ENCODE measurements around the gene MLYCD.
"Not testable (repeated sequence)": the region's sequence is repeated elsewhere in the genome, so short reads cannot be mapped to it uniquely, and the experiment has no call there.

MLYCD gene

DNA sequence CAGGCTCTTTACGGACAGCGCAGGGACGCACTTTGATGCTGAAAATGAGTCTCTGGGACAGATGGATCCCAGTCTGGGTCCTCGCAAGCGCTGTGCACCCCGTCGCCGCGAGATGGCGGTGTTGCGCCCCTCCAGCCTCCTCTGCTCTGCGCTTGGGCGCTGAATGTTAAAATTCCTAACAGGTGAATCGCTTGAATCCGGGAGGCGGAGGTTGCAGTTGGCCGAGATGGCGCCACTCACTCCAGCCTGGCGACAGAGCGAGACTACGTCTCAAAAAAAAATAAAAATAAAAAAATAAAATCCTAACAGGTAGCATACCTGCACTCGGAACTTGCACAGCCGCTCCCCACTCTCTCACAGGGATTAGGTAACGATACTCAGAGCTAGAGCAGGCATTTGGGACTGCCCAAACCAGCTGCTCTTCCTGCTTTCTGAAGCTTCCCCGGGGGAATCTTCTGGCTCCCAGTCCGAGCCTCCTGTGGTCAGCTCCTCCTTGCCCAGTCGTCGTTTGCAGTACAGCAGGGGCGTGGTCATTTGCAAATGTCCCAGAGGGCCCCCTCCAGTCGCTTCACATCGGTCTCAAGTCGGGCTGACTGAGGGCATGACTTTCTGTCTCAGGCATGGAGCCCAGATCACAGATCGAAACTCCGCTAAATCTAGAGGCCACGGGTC, 27.9 kb downstream of the MLYCD start:
- peak; percentile 47 for DNase-seq

DNA sequence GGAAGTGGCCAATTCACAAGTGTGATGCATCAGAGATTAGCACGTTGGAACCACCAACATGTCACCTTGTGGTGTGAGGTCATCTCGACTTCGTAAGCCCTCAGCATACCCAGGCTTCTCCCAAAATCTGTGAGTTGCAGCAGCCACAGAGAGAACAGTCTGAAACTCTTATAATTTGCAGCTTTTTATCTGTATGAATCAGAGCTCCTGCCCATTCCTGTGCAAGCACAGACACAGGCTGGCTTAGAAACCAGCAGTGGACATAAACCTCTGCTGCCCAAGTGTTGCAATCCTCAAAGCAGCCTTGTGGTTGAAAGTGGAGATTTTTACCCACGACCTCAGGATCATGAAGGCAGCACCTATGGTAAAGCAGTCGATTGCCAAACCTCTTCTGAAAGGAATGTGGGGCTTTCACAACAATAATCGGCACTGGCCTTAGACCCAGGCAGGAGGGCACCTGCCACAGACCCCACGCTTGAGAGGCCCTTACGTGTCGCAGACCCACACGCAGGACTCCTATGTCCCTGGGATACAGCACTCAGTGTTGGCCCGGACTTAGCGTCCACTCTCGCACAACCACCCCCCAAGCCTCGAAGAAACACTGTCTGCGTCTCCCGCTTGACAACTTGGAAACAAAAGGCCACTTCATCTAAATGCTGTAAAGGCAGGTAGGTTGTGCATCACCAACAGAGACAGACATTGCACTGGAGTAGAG, 29.6 kb downstream of the MLYCD start:
- DNase-seq: no peak

DNA sequence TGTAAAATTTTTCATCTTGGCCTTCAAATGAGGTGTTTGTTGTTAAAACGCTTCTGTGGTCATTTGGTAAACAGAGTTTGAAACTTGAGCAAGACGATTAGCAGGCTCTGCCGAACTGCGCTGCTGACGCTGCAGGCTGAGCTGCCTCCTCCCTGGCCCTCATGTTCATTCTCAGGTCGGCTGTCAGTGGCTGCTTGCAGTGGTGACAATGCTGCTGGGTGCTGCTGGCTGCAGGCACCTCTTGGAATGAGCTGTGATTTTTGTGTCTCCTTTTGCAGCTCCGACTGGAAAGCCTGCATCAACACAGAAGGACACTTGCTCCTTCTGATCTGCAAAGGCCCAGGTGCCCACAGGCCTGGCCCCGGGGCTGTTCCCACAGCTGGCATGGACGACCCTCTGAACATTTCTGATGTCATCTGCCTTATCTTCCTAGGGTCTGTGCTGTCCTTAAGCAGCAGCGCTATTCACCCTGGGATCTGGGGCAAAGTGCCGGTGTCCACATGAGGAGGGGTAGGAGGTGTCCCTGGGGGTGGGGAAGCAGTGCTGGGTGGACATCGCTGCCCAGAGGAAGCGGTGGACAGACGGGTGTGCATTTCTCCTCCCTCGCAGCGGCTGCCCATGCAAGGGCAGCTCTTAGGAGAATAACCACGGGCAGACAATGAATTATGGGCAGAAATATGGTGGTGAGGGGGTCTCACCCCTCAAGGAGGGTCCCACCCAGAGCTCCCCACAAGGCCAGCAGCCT, 31.1 kb downstream of the MLYCD start:
- DNase-seq: no peak

DNA sequence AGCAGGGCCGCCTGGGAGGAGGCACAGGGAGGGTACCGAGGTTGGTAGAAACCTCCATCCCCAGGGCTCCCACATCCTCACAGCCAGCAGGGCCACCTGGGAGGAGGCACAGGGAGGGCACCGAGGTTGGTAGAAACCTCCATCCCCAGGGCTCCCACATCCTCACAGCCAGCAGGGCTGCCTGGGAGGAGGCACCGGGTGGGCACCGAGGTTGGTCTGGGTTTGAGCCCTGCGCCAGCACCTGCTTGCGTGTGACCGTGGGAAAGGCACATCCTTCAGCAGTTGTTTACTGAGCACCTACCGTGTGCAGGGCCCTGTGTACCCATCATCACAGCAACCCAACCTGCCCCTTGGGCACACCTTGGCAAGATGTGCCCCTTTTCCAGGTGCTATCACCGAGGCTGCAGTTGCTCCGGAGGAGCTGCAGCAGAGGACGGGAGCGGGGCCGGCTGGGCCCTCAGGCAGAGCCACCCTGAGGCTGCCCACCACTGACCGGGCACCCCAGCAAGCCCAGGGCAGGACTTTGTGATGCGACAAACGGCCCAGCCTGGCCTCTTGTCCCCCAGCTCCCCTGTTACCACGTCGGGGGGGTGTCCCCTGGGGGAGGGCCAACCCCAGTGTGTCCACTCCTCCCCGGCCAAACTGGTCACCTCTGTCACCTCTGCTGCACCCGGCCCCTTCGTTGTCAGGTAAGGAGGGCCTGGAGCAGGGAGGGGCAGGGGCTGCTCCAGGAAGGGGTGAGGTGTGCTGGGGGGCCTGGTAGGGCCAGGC, 32.0 kb downstream of the MLYCD start:
- DNase-seq: no peak

DNA sequence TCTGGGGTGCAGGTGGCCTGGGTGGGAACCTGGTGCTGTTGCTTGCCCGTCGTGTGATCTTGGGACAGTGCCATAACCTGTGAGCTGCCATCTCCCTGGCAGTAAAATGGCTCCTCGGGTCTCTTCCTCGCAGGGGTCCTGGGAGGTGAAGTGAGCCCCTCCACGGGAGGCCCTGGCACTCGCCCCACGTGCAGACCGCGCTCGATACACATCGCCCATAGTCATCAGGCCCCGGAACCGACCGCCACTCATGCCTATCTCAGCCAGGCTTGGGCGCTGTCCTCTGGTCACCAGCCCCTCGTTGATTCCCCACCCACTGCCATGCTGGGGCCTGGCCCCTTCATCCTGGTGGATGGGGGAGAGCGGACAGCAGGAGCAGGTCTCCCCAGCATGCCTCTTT, 32.6 kb downstream of the MLYCD start:
- no peak for DNase-seq

GRCh38 chr16:83932304-83932703, 33.4 kb downstream of the MLYCD start:
- no peak for DNase-seq

DNA sequence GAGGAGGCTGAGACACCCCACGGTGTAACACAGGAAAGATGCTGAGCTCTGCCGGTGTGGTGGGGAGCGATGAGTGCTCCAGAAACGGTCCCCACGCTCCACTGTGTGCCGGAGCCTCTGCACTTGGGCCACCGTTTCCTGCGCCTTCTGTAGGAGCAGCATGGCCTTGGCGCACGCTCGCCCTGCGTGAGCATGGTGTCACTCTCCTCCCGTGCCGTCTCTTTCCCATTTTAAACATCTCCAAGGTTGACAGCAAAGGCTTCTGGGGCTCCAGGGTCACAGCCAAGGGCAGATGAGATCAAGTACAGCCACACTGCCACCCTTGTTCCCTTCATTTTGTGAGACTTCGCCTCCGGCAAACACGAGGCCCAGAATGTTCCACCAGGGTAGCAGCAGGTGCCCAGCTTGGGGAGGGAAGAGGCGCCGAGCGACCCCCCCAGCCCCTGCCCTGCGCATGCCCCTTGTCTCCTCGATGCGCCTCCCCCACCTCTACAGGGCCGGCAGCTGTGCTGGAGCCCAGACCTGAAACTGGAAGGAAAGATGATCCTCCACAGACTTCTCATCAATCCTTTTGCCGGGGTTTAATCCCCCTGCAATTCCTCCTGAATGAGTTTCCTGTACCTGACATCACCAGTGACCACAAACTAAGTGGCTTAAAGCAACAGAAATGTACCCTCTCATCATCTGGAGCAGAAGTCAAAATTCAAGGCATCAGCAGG, 34.2 kb downstream of the MLYCD start:
- DNase-seq: no peak

DNA sequence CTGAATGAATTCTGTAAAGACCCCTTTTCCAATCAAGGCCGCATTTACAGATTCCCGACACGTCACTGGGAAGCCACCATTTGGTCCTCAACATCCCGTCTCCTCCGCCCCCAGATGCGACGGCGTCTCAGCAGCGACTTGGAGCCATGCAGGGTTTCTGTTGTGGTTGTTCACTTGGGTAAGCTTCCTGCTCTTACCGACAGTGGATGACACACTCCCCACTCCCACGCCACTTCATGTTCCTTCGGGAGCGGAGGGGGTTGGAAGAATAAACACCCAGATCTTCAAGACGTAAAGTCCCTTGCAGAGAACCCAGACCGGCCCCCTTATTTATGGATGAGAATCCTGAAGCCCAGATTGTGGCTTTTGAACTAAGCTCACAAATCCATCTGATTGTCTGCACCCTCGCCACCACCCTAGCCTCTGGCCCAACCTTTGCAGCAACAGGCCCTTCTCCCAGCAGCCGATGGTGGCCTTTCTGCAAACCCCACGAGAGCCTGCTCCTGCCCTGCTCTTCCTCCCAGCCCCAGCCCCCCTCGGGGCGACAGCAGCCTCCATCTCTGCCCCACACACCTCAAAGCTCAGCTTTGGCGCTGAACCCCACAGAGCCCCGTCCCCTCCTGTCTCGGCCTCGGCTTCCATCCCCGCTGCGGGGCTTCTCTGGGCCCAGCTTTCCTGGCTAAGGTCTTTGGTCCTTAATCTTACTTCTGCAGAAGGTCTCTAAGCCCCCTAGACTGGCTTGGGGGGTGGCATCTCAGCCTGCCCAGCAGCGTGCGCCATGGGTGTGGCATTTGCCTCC, 35.2 kb downstream of the MLYCD start:
- DNase-seq: no peak

- no peak for DNase-seq
Observed at GRCh38 chr16:83934684-83934977, 35.7 kb downstream of the MLYCD start.

- DNase-seq: no peak
Observed at GRCh38 chr16:83935005-83935857, 36.3 kb downstream of the MLYCD start.

DNA sequence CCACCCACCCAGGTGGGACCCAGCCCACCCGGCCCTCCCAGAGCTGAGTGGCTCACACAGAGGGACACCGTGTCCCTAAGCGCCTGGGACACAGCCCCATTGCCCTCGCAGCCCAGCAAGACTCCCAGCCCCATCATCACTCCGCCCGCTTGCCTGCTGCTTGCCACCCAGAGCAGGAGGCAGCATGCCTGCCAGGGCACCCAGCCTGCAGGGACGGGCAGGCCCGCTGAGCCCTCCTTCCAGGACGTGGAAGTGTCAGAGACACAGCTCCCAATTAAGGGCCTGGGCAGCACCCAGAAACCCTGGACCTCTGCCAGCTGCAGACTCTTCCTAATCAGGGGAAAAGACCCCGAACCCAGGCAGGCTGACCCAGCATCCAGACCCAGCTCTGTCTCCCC, 36.9 kb downstream of the MLYCD start:
- DNase-seq: no peak

- no peak for DNase-seq
Observed at GRCh38 chr16:83936581-83937165, 37.8 kb downstream of the MLYCD start.

GRCh38 chr16:83937267-83937666, 38.4 kb downstream of the MLYCD start:
- no peak for DNase-seq

GRCh38 chr16:83937922-83938885, 39.3 kb downstream of the MLYCD start:
- DNase-seq: no peak

DNA sequence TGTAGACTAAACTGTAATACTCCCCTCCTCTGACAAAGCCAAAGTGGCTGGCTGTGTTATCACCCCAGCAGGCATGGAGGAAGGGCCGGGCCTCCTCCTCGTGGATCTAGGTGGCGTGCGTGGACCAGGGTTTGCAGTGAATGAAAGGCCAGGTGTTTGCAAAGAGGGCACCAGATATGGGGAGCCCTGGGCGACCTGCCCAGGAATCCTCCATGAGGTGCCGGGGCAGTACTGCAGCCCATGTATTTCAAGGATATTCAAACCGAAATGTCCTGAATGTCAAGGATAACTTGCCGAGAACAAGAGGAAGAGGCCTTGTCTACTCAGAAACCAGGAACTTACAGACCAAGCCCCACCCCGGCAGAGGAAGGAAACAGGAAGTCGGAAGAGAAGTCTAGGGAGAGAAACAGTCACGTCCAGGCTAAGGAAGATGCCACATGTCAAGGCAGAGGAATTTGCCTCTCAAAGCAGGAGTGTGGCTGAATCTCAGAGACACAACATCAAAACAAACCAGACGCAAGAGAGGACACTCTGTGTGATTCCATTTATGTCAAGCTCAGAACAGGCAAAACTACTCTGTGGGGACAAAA, 40.4 kb downstream of the MLYCD start:
- no peak for DNase-seq

- no peak for DNase-seq
Observed at GRCh38 chr16:83940119-83940518, 41.2 kb downstream of the MLYCD start.

DNA sequence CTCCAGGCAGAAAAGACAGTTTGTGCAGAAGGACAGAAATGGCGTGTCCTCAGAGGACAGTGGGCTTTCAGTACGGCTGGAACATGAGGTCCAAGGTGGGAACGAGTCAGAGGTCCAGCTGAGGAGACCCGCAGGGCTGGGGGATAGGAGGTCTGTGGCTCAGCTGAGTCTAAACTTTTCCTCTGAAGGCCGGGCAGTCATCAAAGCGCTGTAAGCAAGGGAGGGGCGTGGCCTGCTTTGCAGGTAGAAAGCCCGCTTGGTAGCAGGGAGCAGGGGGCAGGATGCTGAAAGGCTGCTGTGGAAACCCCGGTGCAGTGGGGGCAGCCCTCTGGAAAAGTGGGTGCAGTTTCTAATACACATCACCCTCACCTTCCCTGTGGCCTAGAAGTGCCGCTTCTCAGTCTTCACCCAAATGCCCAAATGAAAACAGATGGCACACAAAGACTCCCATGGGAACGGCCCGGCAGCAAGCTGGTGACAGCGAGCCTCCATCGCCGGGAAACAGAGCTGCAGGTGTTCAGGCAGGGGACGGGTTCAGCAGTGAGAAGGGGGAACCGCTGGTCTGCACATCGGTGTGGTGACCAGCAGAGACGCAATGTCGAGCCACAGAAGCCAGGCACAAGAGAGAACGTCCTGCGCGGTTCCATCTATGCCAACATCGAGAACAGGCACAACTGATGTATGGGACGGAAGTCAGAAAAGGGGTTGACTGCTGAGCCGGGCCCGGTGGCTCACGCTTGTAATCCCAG, 41.9 kb downstream of the MLYCD start:
- no peak for DNase-seq

DNA sequence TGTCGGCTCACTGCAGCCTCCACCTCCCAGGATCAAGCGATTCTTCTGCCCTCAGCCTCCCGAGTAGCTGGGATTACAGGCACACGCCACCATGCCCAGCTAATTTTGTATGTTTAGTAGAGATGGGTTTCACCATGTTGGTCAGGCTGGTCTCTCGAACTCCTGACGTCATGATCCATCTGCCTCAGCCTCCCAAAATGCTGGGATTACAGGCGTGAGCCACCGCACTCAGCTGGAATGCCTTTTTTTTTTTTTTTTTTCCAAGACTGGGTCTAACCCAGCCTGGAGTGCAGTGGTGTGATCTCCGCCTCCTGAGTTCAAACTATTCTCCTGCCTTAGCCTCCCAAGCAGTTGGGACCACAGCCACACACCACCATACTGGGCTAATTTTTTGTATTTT, 42.6 kb downstream of the MLYCD start:
- not testable (repeated sequence) for DNase-seq
